IMR-90 (cell line): ENCODE results near the gene ARHGEF10L. TPM values are rescaled to one million over a fixed set of nuclear protein-coding genes. Genes with fewer than 3 reads are reported as not detected.

Source experiments
- polyA plus RNA-seq, 3 experiments: library from polyadenylated mRNA; depleted of rRNA; stranded (reverse); fragments of >200 nt; gene quantifications; 2 replicates each; pipeline ENCODE4 v1.2.3, GENCODE V29; 2012; ENCODE audit warnings: low replicate concordance in 1 of 3
- total RNA-seq: library from RNA; depleted of rRNA; stranded (reverse); fragments of >200 nt; gene quantifications from 2 replicates; pipeline ENCODE4 v1.2.3, GENCODE V29; 2012
- TF ChIP-seq, protein P1 (sequence below): conservative IDR thresholded peaks from 2 replicates; pipeline ENCODE4 v1.5.1; 2012; ENCODE audit warnings: mild to moderate bottlenecking, low read depth, low read length, improper control_type of control experiment

The ARHGEF10L gene
- total and polyA plus RNA-seq, 2 of the 4 experiments (the other 2 are of a cell fraction) = 4.8 to 12.4 TPM

DNA sequence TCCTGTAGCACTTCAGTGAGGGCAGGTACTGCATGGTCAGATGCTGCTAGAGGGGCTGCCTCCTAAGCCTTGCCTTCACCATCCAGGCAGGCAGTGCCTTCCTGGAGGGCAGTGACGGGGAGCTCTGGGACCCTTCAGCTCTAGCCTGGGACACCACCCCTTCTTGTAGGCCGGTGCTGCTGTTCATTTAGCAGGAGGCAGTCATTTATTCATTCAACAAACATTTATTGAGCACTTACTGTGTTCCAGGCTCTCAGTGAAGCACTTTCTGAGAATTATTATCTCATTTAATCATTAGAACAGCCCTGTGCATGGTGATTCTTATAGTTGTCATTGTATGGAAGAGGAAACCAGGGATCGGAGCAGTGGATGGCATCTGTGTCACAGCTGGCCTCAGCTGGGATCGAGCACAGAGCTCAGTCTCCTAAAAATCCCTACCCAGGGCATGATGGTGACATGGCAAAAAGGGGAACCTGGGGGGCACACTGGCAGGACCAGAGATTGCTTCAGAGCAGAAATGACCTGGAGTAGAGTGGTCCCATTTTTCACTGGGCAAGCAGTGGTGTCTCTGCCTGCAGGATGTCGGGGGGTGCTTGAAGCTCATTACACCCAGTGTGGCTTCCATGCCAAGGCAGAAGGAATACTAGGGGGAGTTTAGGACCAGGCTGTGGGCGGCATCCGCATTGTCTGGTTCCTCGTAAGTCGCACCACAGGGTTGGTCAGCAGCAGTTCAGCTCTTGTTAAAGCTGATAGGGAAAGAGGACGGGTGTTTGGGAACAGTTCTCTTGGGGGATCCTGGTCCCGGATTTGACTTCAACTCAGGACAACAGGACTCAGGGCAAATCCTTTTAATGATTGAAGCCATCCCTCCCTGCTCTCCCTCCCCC is 28.8 kb downstream of the ARHGEF10L start (continued):
- TF ChIP-seq, protein P1, sequence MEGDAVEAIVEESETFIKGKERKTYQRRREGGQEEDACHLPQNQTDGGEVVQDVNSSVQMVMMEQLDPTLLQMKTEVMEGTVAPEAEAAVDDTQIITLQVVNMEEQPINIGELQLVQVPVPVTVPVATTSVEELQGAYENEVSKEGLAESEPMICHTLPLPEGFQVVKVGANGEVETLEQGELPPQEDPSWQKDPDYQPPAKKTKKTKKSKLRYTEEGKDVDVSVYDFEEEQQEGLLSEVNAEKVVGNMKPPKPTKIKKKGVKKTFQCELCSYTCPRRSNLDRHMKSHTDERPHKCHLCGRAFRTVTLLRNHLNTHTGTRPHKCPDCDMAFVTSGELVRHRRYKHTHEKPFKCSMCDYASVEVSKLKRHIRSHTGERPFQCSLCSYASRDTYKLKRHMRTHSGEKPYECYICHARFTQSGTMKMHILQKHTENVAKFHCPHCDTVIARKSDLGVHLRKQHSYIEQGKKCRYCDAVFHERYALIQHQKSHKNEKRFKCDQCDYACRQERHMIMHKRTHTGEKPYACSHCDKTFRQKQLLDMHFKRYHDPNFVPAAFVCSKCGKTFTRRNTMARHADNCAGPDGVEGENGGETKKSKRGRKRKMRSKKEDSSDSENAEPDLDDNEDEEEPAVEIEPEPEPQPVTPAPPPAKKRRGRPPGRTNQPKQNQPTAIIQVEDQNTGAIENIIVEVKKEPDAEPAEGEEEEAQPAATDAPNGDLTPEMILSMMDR = no peak
